ENCODE data around the gene HS2ST1.

HS2ST1 gene

DNA sequence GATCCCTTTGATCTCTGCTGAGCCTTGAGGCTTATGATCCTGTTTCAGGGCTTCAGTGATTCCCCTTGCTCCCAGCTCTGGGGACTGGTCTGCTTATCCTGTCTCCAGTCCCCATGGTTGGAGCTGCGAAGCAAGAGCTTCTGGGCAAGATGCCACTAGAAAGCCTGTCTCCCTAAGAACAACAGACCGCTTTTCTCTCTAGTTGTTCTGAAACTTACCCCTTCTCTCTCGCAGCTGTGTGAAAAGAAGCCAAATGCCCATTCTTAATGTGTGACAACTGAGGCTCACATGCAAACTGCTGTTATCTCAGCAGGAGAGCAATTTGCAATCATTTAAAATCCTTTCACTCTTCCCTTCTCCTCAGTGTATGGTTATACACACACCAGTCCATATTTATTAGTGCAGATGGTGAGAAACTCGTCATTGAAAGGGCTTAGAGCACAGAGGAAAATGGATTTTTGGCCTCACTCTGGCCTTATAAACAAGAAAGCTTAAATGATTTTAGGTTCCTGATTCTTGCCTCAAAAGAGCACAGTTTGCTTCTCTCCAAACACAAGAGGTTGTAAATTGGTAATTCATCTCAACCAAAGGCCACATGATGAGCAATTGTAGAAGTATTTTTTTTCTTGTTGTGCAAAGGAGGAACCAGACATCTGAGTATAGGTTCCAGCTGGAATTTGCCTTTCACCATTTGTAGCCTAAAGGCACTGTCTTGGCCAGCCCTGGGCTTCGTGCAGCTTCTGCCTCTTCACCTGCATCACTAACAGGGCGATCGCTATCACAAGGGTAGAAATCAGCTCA lies 235.0 kb downstream of the HS2ST1 start:
- Histone ChIP-seq H3K9me3 (ENCODE audit: insufficient read depth, low read depth, low read length) (no peaks in the 10 kb centered on the region), H4K20me1 (ENCODE audit: insufficient read depth, low read length, poor library complexity, severe bottlenecking) (no peaks in the 10 kb centered on the region), H3K27me3 (ENCODE audit: insufficient read depth, low read length, poor library complexity, severe bottlenecking) (no peaks in the 10 kb centered on the region), H3K4me1 (ENCODE audit: insufficient read depth, low read length, poor library complexity, severe bottlenecking) (no peaks in the 10 kb centered on the region), H2AFZ (ENCODE audit: low read length) (no peak overlapping the region), H3F3A (ENCODE audit: low read depth) (no peaks in the 10 kb centered on the region), H3K4me2 (ENCODE audit: low read depth, low read length, poor library complexity, severe bottlenecking) (no peak overlapping the region), H3K9ac (ENCODE audit: low read depth, low read length, poor library complexity, severe bottlenecking) (no peak overlapping the region), H3K4me3 (ENCODE audit: low read length, poor library complexity, severe bottlenecking) (no peak overlapping the region), H3K36me3 (ENCODE audit: insufficient read depth, low read length) (no peaks in the 10 kb centered on the region), H3K79me2 (ENCODE audit: insufficient read depth, low read length) (no peaks in the 10 kb centered on the region), H3K9me2 (replicated peaks; ENCODE audit: low read depth, low read length) (no peaks in the 10 kb centered on the region)
- no peak for TF ChIP-seq EZH2phosphoT487 (IDR thresholded peaks at IDR 0.05; ENCODE audit: borderline replicate concordance)
- TF ChIP-seq, protein P1, sequence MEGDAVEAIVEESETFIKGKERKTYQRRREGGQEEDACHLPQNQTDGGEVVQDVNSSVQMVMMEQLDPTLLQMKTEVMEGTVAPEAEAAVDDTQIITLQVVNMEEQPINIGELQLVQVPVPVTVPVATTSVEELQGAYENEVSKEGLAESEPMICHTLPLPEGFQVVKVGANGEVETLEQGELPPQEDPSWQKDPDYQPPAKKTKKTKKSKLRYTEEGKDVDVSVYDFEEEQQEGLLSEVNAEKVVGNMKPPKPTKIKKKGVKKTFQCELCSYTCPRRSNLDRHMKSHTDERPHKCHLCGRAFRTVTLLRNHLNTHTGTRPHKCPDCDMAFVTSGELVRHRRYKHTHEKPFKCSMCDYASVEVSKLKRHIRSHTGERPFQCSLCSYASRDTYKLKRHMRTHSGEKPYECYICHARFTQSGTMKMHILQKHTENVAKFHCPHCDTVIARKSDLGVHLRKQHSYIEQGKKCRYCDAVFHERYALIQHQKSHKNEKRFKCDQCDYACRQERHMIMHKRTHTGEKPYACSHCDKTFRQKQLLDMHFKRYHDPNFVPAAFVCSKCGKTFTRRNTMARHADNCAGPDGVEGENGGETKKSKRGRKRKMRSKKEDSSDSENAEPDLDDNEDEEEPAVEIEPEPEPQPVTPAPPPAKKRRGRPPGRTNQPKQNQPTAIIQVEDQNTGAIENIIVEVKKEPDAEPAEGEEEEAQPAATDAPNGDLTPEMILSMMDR (conservative IDR thresholded peaks at IDR 0.05; ENCODE audit: low read length) = no peak

DNA sequence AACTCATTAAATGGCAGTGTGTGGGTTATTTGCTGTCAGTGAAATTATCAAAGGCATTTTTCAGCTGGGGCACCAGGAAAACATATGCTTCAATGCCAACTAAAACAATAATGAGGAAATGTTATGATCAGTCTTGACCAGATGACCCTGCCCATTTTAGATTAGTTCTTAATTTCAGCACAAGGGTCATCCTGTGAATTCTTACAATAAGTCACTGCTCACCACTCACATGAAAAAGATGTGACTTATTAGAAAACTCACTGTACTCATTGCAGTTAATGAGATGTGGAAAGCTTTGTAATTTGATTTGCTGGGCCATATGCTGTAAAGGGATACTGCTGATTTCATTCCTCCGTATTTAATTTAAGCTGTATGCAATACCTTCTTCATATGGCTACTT lies 235.7 kb downstream of the HS2ST1 start:
- Histone ChIP-seq H4K20me1 (ENCODE audit: insufficient read depth, low read length, poor library complexity, severe bottlenecking) (no peaks in the 10 kb centered on the region), H3K79me2 (ENCODE audit: insufficient read depth, low read length) (no peaks in the 10 kb centered on the region), H3F3A (ENCODE audit: low read depth) (no peaks in the 10 kb centered on the region), H3K36me3 (ENCODE audit: insufficient read depth, low read length) (no peaks in the 10 kb centered on the region), H3K4me1 (ENCODE audit: insufficient read depth, low read length, poor library complexity, severe bottlenecking) (no peaks in the 10 kb centered on the region), H3K9me3 (ENCODE audit: insufficient read depth, low read depth, low read length) (no peaks in the 10 kb centered on the region), H2AFZ (ENCODE audit: low read length) (no peak overlapping the region), H3K9ac (ENCODE audit: low read depth, low read length, poor library complexity, severe bottlenecking) (no peak overlapping the region), H3K4me3 (ENCODE audit: low read length, poor library complexity, severe bottlenecking) (no peak overlapping the region), H3K4me2 (ENCODE audit: low read depth, low read length, poor library complexity, severe bottlenecking) (no peak overlapping the region), H3K27me3 (ENCODE audit: insufficient read depth, low read length, poor library complexity, severe bottlenecking) (no peaks in the 10 kb centered on the region), H3K9me2 (replicated peaks; ENCODE audit: low read depth, low read length) (no peaks in the 10 kb centered on the region)
- TF ChIP-seq, protein P1 (conservative IDR thresholded peaks at IDR 0.05; ENCODE audit: low read length) = no peak
- no peak for TF ChIP-seq EZH2phosphoT487 (IDR thresholded peaks at IDR 0.05; ENCODE audit: borderline replicate concordance)

DNA sequence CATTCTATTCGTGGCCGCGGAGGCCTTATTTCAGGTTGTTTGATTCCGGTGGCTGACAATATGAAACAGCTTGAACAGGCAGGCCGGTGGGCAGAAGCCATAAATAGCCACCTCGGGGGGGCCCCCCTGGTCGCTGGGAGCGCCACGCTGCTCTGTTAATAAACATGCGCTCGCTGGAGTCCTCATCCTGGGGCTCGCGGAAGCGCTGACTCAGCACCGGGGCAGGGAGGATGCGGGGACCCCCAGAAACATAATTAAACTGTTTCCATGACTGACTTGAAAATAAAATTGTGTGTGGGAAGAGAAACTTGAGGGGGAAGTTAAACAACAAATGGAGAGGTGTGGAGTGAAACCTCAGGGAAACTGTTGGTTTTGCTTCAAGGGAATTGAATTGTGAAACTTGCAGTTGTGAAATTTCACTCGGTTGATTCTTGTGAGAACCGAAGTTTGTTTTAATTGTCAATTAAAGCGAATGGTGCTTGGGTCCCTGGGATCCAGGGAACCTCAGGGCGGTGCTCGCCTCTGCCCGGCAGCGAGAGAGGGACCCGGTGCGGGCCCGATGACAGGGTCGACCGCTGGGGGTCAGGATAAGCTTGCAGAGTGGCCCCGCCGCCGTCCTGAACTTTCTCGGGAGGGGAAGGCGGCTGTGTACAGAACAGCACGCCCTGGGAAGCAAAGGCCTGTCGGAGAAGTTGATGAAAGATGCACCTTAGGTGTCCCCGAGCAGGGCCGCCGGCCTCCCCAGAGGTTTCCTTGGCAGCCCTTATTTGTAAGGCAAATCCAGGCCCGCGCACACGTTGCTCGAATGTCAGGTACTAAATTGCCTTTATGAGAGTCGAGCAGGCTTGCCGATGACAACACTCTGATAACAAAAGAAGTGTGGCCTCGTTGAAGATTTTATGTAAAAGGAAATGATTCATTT lies 237.3 kb downstream of the HS2ST1 start:
- TF ChIP-seq, protein P1 (conservative IDR thresholded peaks at IDR 0.05; ENCODE audit: low read length) = no peak
- TF ChIP-seq EZH2phosphoT487 (IDR thresholded peaks at IDR 0.05; ENCODE audit: borderline replicate concordance) = no peak
- H3F3A ChIP-seq (ENCODE audit: low read depth) = no peaks in the 10 kb centered on the region
- no peak overlapping the region for H3K9ac ChIP-seq (ENCODE audit: low read depth, low read length, poor library complexity, severe bottlenecking)
- H3K4me3 ChIP-seq (ENCODE audit: low read length, poor library complexity, severe bottlenecking) = no peak overlapping the region
- H3K9me3 ChIP-seq (ENCODE audit: insufficient read depth, low read depth, low read length) = no peaks in the 10 kb centered on the region
- peak overlapping the region; percentile 7; the same call in 1 of the 2 replicates for H2AFZ ChIP-seq (ENCODE audit: low read length)
- H3K79me2 ChIP-seq (ENCODE audit: insufficient read depth, low read length) = no peaks in the 10 kb centered on the region
- H3K4me2 ChIP-seq (ENCODE audit: low read depth, low read length, poor library complexity, severe bottlenecking) = no peak overlapping the region
- H4K20me1 ChIP-seq (ENCODE audit: insufficient read depth, low read length, poor library complexity, severe bottlenecking) = no peaks in the 10 kb centered on the region
- no peaks in the 10 kb centered on the region for H3K4me1 ChIP-seq (ENCODE audit: insufficient read depth, low read length, poor library complexity, severe bottlenecking)
- H3K27me3 ChIP-seq (ENCODE audit: insufficient read depth, low read length, poor library complexity, severe bottlenecking) = no peaks in the 10 kb centered on the region
- no peaks in the 10 kb centered on the region for H3K36me3 ChIP-seq (ENCODE audit: insufficient read depth, low read length)
- H3K9me2 ChIP-seq (replicated peaks; ENCODE audit: low read depth, low read length) = no peaks in the 10 kb centered on the region
